H9 (cell line): ENCODE data around the gene SURF2. TPM values are rescaled to one million over a fixed set of nuclear protein-coding genes. Genes with fewer than 3 reads are reported as not detected.

Experiments used
- DNase-seq: peaks from one replicate; pipeline ENCODE4 v3.0.0-alpha.2; 2017
- H2AFZ ChIP-seq: one replicate; pipeline ENCODE4 v1.6.1; 2013; ENCODE audit warnings: mild to moderate bottlenecking, low read length, control low read depth, moderate library complexity
- H2AK5ac ChIP-seq: 2 replicates; pipeline ENCODE4 v1.6.1; 2013; ENCODE audit warnings: low read length, control low read depth, mixed read lengths; ENCODE audit not compliant: insufficient read length
- H2BK120ac ChIP-seq: one replicate; pipeline ENCODE4 v1.6.1; 2013; ENCODE audit warnings: low read depth, mild to moderate bottlenecking, low read length, control low read depth, inconsistent platforms; ENCODE audit not compliant: poor library complexity, severe bottlenecking
- H2BK12ac ChIP-seq: 2 replicates; pipeline ENCODE4 v1.6.1; 2013; ENCODE audit warnings: low read length, control low read depth, mixed read lengths, low read depth; ENCODE audit not compliant: insufficient read length
- H2BK15ac ChIP-seq: 2 replicates; pipeline ENCODE4 v1.6.1; 2013; ENCODE audit warnings: low read depth, low read length, control low read depth
- H2BK20ac ChIP-seq: one replicate; pipeline ENCODE4 v1.6.1; 2013; ENCODE audit warnings: low read depth, mild to moderate bottlenecking, low read length, control low read depth, inconsistent platforms; ENCODE audit not compliant: poor library complexity, severe bottlenecking
- H2BK5ac ChIP-seq: 2 replicates; pipeline ENCODE4 v1.6.1; 2013; ENCODE audit warnings: low read length, control low read depth, mixed read lengths; ENCODE audit not compliant: insufficient read length
- H3K14ac ChIP-seq: 2 replicates; pipeline ENCODE4 v1.6.1; 2013; ENCODE audit warnings: low read length, control low read depth; ENCODE audit not compliant: insufficient read depth
- H3K18ac ChIP-seq: 2 replicates; pipeline ENCODE4 v1.6.1; 2013; ENCODE audit warnings: low read depth, mild to moderate bottlenecking, mixed read lengths, low read length, control low read depth; ENCODE audit not compliant: insufficient read length
- H3K23ac ChIP-seq: 2 replicates; pipeline ENCODE4 v1.6.1; 2013; ENCODE audit warnings: low read length, control low read depth, mixed read lengths, low read depth; ENCODE audit not compliant: insufficient read length
- H3K23me2 ChIP-seq: 2 replicates; pipeline ENCODE4 v1.6.1; 2013; ENCODE audit warnings: low read depth, mild to moderate bottlenecking, mixed read lengths, low read length, control low read depth; ENCODE audit not compliant: insufficient read length, poor library complexity, severe bottlenecking
- H3K27ac ChIP-seq: 2 replicates; pipeline ENCODE4 v1.5.1; 2013; ENCODE audit warnings: low read length, control low read depth, mixed read lengths, low read depth; ENCODE audit not compliant: insufficient read length
- H3K27me3 ChIP-seq: 2 replicates; pipeline ENCODE4 v1.6.1; 2013; ENCODE audit warnings: low read length, control low read depth, inconsistent platforms; ENCODE audit not compliant: insufficient read depth
- H3K4ac ChIP-seq: 2 replicates; pipeline ENCODE4 v1.6.1; 2013; ENCODE audit warnings: low read depth, mild to moderate bottlenecking, control low read depth, inconsistent platforms, low read length, moderate library complexity
- H3K4me1 ChIP-seq: 2 replicates; pipeline ENCODE4 v1.6.1; 2013; ENCODE audit warnings: low read length, control low read depth, inconsistent platforms; ENCODE audit not compliant: insufficient read depth
- H3K4me2 ChIP-seq: 2 replicates; pipeline ENCODE4 v1.6.1; 2013; ENCODE audit warnings: low read length, control low read depth, mixed read lengths; ENCODE audit not compliant: insufficient read length, insufficient read depth
- H3K56ac ChIP-seq: 2 replicates; pipeline ENCODE4 v1.6.1; 2013; ENCODE audit warnings: low read depth, mild to moderate bottlenecking, mixed read lengths, low read length, control low read depth; ENCODE audit not compliant: insufficient read length
- H3K79me1 ChIP-seq: 2 replicates; pipeline ENCODE4 v1.6.1; 2013; ENCODE audit warnings: low read depth, mild to moderate bottlenecking, moderate library complexity, low read length, control low read depth, inconsistent platforms; ENCODE audit not compliant: insufficient read depth, poor library complexity, severe bottlenecking
- H3K79me2 ChIP-seq: 2 replicates; pipeline ENCODE4 v1.6.1; 2013; ENCODE audit warnings: low read length, control low read depth, inconsistent platforms; ENCODE audit not compliant: insufficient read depth
- H3K9ac ChIP-seq: 2 replicates; pipeline ENCODE4 v1.6.1; 2013; ENCODE audit warnings: low read length, control low read depth, mixed read lengths; ENCODE audit not compliant: insufficient read length; ENCODE audit errors: extremely low read depth
- H3K9me3 ChIP-seq: one replicate; pipeline ENCODE4 v1.6.1; 2013; ENCODE audit warnings: low read depth, low read length, inconsistent platforms; ENCODE audit not compliant: control insufficient read depth
- H3T11ph ChIP-seq: one replicate; pipeline ENCODE4 v1.6.1; 2013; ENCODE audit warnings: mild to moderate bottlenecking, low read length, control low read depth, inconsistent platforms
- H4K20me1 ChIP-seq: one replicate; pipeline ENCODE4 v1.6.1; 2013; ENCODE audit not compliant: control insufficient read depth, insufficient read length, insufficient read depth
- H4K5ac ChIP-seq: 2 replicates; pipeline ENCODE4 v1.6.1; 2013; ENCODE audit warnings: low read depth, mild to moderate bottlenecking, mixed read lengths, low read length, control low read depth; ENCODE audit not compliant: insufficient read length
- H4K8ac ChIP-seq: replicated peaks from 2 replicates; pipeline ENCODE4 v1.6.1; 2013; ENCODE audit warnings: low read length, control low read depth, mixed read lengths, low read depth; ENCODE audit not compliant: insufficient read length
- H4K91ac ChIP-seq: 2 replicates; pipeline ENCODE4 v1.6.1; 2013; ENCODE audit warnings: low read depth, mild to moderate bottlenecking, moderate library complexity, mixed read lengths, low read length, control low read depth; ENCODE audit not compliant: insufficient read length
- H3K27ac Mint-ChIP-seq, 3 experiments: 2 replicates in 2 of 3; 3 replicates in 1 of 3; pipeline ENCODE4 v1.8.0; 2020 to 2021; ENCODE audit warnings: mixed read lengths in 3 of 3, mild to moderate bottlenecking in 1 of 3, moderate library complexity in 1 of 3
- H3K27me3 Mint-ChIP-seq: 2 replicates; pipeline ENCODE4 v1.8.0; 2021; ENCODE audit warnings: low read depth, mild to moderate bottlenecking, moderate library complexity, mixed read lengths
- H3K36me3 Mint-ChIP-seq, 3 experiments: 2 replicates in 2 of 3; 3 replicates in 1 of 3; pipeline ENCODE4 v1.8.0; 2020 to 2021; ENCODE audit warnings: low read depth in 3 of 3, mixed read lengths in 3 of 3; ENCODE audit not compliant: insufficient read depth in 1 of 3
- H3K4me1 Mint-ChIP-seq, 2 experiments: 2 replicates each; pipeline ENCODE4 v1.8.0; 2020; ENCODE audit warnings: mixed read lengths in 2 of 2
- H3K4me3 Mint-ChIP-seq, 2 experiments: 2 replicates in 1 of 2; 3 replicates in 1 of 2; pipeline ENCODE4 v1.8.0; 2020 to 2021; ENCODE audit warnings: mild to moderate bottlenecking in 2 of 2, mixed read lengths in 2 of 2, moderate library complexity in 1 of 2
- H3K9me3 Mint-ChIP-seq, 2 experiments: 2 replicates in 1 of 2; 3 replicates in 1 of 2; pipeline ENCODE4 v1.8.0; 2020; ENCODE audit warnings: mild to moderate bottlenecking in 2 of 2, mixed read lengths in 2 of 2, moderate library complexity in 1 of 2
- CTCF ChIP-seq: fragments of 200-600 bp; sonication (generic); conservative IDR thresholded peaks from 3 replicates; pipeline ENCODE4 v1.8.0; 2021; ENCODE audit warnings: antibody characterized with exemption, mild to moderate bottlenecking
- WGBS: extraction: QIAGEN DNeasy Blood & Tissue Kit; methylation state at CpG from one replicate; pipeline ENCODE4 v1.1.7; 2013; ENCODE audit warnings: missing lambda C conversion rate, low lambda C conversion rate, mixed read lengths; ENCODE audit not compliant: insufficient read length; ENCODE audit errors: extremely low coverage; 5-methylcytosine and 5-hydroxymethylcytosine counted together
- total RNA-seq: library from RNA; stranded (reverse); gene quantifications from 2 replicates; pipeline ENCODE4 v1.2.1, GENCODE V29; 2021

SURF2 gene
- total RNA-seq, 1 experiment from 2014 or later: 44.4 TPM

DNA sequence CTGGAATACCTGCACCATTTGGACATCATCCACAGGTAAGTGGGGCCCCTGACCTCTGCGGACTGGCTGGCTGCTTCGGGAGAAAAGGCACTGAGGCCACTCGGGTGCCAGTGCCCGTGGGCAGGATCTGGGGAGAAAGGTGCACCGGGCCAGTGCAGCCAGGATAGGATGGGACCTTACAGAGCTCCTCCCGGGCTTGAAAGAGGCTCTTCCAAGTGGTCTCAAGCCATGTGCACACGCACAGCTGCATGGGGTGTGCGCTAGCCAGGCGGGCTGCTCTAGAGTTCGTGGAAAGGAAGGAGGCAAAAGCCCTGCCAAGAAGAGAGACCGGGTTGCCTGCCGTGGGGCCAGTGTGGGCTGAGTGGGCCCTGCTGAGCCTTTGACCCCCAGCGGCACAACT is 33.2 kb downstream of the SURF2 start:
- Histone ChIP-seq H2AK5ac (no peak overlapping the region), H3K4ac (no peak overlapping the region), H3K23me2 (no peaks in the 10 kb centered on the region), H3K4me1 (no peaks in the 10 kb centered on the region), H3K23ac (no peak overlapping the region), H2AFZ (no peak overlapping the region), H4K8ac (no peak overlapping the region), H2BK120ac (no peak overlapping the region), H3T11ph (no peak overlapping the region), H3K9ac (no peak overlapping the region), H3K14ac (no peak overlapping the region), H3K56ac (no peak overlapping the region), H2BK5ac (no peak overlapping the region), H4K20me1 (no peaks in the 10 kb centered on the region), H3K9me3 (no peaks in the 10 kb centered on the region), H3K18ac (no peak overlapping the region), H2BK15ac (no peak overlapping the region), H2BK20ac (no peak overlapping the region), H3K27ac (no peak overlapping the region), H4K91ac (no peak overlapping the region), H2BK12ac (no peak overlapping the region), H3K4me2 (no peak overlapping the region), H3K27me3 (no peaks in the 10 kb centered on the region), H4K5ac (no peak overlapping the region), H3K79me2 (no peaks in the 10 kb centered on the region), H3K79me1 (no peaks in the 10 kb centered on the region)
- Mint-ChIP-seq H3K9me3 (peaks cover 15% of the 10 kb centered on the region in 2 experiments), H3K4me3 (no peak overlapping the region), H3K4me1 (no peaks in the 10 kb centered on the region), H3K27me3 (peaks cover 26% of the 10 kb centered on the region), H3K36me3 (peaks cover 0 to 1% (median 0%) of the 10 kb centered on the region in 3 experiments; a peak in 1 of 7 replicates), H3K27ac (no peak overlapping the region)
- TF ChIP-seq CTCF: no peak
- no peak for DNase-seq
- no CpG with 5 or more reads among the region's 13 CpGs for WGBS
